ENCODE measurements around the gene NPC1.

GRCh38 chr18:23484561-23485182 lies 101.6 kb downstream of the NPC1 start:
- TF ChIP-seq EZH2 (IDR thresholded peaks at IDR 0.05; ENCODE audit: low read length, missing control alignments) (no peak), CTCF (conservative IDR thresholded peaks at IDR 0.05 in 1 of 2, IDR thresholded peaks at IDR 0.05 in 1 of 2; ENCODE audit: low read depth in 1 of 2, low read length in 2 of 2) (no peak)

Data from fibroblast of lung (primary cell).